ENCODE measurements around the gene CLCF1.
"Not testable (repeated sequence)": the region's sequence is repeated elsewhere in the genome, so short reads cannot be mapped to it uniquely, and the experiment has no call there.

Gene CLCF1

DNA sequence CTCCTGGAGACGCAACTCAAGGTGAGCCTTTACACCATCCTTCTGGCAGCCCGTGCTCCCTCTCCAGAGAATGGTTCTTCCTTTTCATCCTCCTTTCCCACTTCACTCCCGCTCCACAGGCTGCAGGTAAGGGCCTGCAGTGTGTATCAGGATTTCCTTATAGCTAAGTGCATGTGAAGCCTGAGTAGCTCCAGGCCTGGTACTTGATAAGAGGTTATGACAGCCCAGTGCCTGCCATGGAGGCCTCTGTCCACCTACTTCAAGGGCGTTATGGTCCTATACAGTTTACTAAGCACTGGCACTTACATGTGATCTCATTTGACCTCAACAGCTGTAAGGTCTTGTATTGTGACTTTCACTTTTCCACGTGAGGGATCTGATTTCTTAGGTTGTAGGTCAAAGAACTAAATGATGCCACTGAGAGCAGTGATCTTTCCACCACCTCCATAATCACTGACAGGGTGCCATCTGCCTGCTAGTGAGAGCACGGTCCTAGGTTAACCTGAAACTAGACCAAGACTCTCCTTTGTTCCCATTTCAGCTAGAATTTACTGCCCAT is 52.0 kb downstream of the CLCF1 start:
- DNase-seq = no peak

DNA sequence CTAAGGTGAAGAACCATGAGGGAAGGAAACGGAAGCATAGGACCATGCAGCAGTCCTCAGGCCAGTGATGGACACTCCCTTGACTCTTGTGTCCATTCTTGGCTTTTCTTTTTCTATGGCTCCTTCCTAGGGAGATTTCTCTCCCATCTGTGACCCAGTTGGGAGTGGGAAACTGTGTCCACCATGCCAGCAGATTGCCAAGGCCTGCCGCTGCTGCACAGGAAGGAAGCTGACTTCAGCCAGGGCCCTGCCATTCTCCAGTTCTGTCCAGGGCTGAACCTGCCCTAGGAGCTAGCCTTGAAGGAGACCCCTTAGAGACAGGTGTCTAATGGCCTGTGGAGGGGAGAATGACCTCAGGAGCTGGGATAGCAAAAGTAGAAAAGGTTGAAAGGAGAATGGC is 52.7 kb downstream of the CLCF1 start:
- no peak for DNase-seq

DNA sequence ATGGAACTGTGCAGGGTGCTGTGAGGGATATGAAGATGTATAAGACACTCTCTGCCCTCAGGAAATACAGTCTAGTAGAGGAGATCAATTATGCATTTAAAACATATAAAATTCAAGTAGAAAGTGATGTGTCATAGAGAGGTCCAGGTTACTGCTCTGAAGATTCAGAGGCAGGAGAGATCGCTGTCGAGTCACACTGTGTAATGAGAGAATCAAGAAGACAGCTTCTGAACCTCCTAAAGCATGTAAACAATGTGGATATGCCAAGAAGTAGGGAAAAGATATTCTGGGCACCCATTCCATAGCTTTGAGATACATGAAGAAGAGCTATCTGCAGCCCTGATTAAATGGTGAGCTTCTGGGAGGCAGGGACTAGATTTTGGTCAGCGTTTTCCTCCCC is 53.4 kb downstream of the CLCF1 start:
- DNase-seq = no peak

DNA sequence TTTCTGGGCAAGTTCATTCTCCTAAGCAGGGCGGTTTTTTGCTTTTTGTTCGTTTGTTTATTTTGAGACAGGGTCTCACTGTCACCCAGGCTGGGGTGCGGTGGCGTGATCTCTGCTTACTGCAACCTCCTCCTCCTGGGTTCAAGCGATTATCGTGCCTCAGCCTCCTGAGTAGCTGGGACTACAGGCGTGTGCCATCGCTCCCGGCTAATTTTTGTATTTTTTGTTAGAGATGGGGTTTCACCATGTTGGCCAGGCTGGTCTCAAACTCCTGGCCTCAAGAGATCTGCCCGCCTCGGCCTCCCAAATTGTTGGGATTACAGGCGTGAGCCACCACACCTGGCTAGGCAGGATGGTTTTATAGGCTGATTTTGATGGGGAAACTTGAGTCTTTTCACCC is 54.5 kb downstream of the CLCF1 start:
- DNase-seq = not testable (repeated sequence)

DNA sequence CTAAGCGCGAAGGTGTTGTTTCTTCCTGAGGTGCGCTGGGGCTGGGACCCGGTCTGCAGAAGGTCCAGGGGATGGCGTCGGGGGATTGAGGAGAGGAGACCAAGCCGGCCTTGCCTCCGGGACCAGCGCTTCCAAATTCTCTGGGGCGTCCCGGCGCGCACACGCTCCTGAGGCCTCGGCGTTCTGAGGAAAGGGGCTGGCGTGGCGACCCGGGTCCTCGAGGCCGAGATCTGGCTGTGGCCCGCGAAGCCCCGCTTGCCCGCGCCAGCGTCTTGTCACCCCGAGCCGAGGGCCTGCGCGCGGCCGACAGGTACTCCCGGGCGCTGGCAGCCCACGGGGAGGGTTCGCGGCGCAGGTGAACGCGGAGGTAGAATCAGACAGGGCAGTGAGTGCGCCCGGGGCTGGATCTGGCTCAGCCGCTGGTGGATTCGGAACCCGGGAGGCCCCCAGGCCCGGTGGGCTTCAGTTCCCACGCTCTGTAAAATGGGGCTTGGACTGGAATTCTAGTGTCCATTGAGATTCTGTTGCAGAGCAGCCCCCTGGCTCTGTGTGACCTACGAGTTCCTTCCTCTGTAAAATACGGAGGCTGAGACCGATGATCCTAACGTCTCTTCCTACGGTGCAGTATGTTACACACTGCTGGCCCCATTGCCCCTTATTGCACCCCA is 55.4 kb downstream of the CLCF1 start:
- DNase-seq = no peak

DNA sequence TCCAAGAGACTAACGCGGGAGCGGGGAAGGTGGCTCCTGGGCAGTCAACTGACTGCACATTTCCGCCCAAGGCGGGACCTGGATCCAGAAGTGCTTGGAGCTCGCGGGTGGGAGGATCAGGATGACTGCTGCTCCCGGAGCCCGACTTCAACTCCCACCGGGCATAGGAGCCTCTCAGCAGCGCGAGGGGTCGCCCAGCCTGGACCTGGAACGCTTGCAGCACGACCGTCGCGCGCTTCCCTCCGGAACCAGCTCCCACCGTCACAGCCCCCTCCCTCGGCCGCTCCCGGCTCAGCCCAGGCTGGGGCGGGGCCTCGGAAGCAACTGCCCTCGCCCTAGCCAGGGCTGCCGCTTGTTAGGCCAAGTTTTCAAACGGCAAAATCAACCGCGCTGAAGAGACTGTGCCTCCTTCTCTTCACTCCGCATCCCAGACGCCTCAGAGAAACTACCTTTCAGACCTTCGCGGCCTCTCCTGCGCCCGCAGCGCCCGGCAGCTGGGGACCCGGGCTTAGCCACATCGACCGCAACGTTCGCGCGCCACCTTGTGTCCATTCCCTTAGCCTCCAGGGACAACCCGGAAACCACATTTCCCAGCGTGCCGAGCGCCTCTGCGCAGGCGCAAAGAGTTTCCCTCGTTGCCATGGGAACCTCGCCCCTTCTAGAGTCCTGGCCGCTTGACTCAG is 56.1 kb downstream of the CLCF1 start:
- peak; percentile 94 for DNase-seq

DNA sequence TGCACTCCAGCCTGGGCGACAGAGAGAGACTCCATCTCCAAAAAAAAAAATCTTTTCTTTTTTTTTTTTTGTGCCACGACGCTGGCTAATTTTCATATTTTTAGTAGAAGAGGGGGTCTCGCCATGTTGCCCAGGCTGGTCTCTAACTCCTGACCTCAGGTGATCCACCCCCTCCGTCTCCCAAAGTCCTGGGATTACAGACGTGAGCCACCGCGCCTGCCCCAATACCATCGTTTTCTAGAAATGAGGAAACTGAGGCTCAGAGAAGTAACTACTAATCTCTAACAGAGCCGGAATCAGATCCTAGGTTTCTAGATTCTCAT is 56.6 kb downstream of the CLCF1 start:
- no peak for DNase-seq

DNA sequence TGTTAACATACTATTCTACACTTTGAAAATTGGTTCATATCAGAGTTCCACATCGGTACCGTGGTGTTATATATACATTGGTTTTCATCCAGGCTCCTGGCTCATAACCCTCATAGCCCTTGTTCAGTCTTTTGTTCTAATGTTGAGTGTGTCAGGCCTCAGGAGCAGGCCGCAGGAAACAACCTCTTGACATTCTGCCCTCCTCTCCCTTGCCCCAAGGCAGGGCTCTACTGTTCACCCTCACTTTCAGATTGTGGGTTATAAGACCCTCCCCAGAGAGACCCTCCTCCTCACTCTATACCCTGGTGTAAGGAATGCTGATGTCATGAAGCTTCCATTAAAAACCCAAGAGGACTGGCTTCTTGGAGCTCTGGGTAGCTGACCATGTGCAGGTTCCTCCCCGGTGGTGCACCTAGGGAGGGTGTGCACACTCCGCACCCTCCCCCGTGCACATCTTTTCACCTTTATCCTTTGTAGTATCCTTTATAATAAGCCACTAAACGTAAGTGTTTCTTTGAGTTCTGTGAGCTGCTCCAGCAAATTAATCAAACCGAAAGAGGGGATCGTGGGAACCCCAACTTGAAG is 58.0 kb downstream of the CLCF1 start:
- DNase-seq = no peak

DNA sequence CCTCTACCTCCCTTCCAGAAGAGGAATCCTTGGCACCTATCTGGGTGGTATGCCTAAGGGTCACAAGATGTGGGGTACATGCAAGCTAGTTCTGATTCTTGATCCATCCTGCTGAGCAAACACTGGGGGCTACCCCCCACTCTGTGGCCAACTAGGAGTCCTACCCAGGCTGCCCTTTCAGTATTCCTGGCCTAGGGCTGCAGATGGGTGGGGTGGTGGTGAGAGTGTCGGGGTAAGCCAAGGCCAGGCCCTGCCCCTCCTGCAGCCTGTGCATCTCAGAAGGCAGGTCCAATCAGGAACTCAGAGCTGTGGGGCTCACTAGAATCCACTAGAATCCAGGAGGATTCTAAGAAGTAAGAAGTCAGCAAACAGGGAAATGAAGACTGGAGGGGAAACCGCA is 59.2 kb downstream of the CLCF1 start:
- DNase-seq = no peak
